Activated CD4-positive, alpha-beta memory T cell treated with anti-CD3 and anti-CD28 coated beads, Interleukin-2, amount 10 ng/mL, durations not matched to agents 7 days and 5 days (primary cell): Measurements from ENCODE around the gene CNTNAP2. TPM values are rescaled to one million over a fixed set of nuclear protein-coding genes. Genes with fewer than 3 reads are reported as not detected.

Experiments
- CTCF ChIA-PET: fragments of 350-600 bp; sonication (Branson Sonifier 250); formaldehyde crosslinking; loops from one replicate; lab custom pipeline; 2021; ENCODE audit warnings: antibody characterized with exemption, inconsistent platforms; lab: Charles Lee
- POLR2A ChIA-PET: fragments of 350-600 bp; sonication (Branson Sonifier 250); formaldehyde crosslinking; loops from one replicate; lab custom pipeline; 2021; ENCODE audit warnings: antibody characterized with exemption; lab: Charles Lee
- DNase-seq: peaks from one replicate; pipeline ENCODE4 v3.0.0-alpha.2; 2020
- H3K27ac Mint-ChIP-seq: one replicate; pipeline ENCODE4 v1.8.0; 2021; ENCODE audit warnings: mild to moderate bottlenecking, mixed read lengths
- H3K27me3 Mint-ChIP-seq: one replicate; pipeline ENCODE4 v1.8.0; 2021; ENCODE audit warnings: mixed read lengths
- H3K36me3 Mint-ChIP-seq: one replicate; pipeline ENCODE4 v1.8.0; 2021; ENCODE audit warnings: low read depth, mixed read lengths
- H3K4me1 Mint-ChIP-seq: one replicate; pipeline ENCODE4 v1.8.0; 2021; ENCODE audit warnings: mixed read lengths
- H3K4me3 Mint-ChIP-seq: one replicate; pipeline ENCODE4 v1.8.0; 2021; ENCODE audit warnings: mild to moderate bottlenecking, mixed read lengths
- H3K9me3 Mint-ChIP-seq: one replicate; pipeline ENCODE4 v1.8.0; 2021; ENCODE audit warnings: mixed read lengths
- total RNA-seq, 2 experiments: library from RNA; stranded (reverse); gene quantifications; one replicate each; pipeline ENCODE4 v1.2.3, GENCODE V29; 2021

The CNTNAP2 gene
- total RNA-seq, 2 experiments from 2014 or later = not detected

DNA sequence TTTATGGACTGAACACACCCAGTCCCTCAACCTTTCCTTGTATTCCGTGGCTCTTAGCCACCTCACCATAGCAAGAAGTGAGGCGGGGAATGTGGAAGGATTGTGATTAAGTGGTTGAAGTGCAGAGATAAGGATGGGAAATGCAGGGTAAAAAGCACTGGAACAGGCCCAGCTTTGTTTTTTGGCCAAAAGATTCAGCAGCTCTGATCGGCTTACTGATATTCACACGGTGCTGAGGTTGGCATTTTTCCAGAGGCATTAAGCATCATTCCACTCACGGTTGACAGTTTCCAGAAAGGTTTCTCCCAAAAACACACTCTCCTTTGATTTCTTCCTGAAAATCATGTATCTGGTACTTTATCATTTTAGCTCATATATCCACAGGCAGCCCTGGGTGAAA, 544.2 kb downstream of the CNTNAP2 start:
- no peaks in the 10 kb centered on the region for H3K36me3 Mint-ChIP-seq
- no peak overlapping the region for H3K4me3 Mint-ChIP-seq
- H3K27me3 Mint-ChIP-seq = no peaks in the 10 kb centered on the region
- POLR2A ChIA-PET = no interaction called here
- H3K4me1 Mint-ChIP-seq = peaks cover 3% of the 10 kb centered on the region
- no peak overlapping the region for H3K27ac Mint-ChIP-seq
- H3K9me3 Mint-ChIP-seq = peaks cover 5% of the 10 kb centered on the region
- DNase-seq = no peak
- CTCF ChIA-PET = no interaction called here

DNA sequence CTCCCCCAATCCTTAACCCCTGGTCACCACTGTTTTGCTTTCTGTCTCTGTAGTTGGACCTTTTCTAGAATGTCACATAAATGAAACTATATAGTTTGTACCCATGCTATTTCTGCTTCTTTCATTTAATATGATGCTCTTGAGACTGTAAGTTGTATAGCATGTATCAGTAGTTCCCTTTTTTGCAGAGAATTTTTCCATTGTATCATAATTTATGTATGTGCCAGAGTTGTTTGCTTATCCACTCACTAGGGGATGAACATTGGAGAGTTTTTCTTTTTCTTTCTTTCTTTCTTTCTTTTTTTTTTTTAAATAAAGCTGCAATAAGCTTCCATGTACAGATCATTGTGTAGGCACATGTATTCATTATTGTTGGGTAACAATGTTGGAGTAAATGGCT, 544.8 kb downstream of the CNTNAP2 start:
- H3K4me3 Mint-ChIP-seq = no peak overlapping the region
- no peaks in the 10 kb centered on the region for H3K27me3 Mint-ChIP-seq
- H3K9me3 Mint-ChIP-seq = peaks cover 8% of the 10 kb centered on the region
- ChIA-PET CTCF (no interaction called here), POLR2A (no interaction called here)
- H3K4me1 Mint-ChIP-seq = no peaks in the 10 kb centered on the region
- no peaks in the 10 kb centered on the region for H3K36me3 Mint-ChIP-seq
- DNase-seq = no peak
- no peak overlapping the region for H3K27ac Mint-ChIP-seq

DNA sequence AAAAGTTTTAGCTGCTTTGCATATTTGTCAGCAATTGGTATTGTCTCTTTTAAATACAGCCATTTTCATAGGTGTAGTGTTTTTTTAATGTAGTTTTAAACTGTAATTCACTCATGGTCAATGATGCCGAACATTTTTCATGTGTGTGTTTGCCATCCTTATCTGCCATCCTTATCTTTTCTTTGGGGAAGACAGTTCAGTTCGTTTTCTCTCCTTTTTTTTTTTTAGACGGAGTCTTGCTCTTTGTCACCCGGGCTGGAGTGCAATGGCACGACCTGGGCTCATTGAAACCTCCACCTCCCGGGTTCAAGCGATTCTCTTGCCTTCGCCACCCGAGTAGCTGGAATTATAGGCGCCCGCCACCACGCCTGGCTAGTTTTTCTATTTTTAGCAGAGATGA, 545.3 kb downstream of the CNTNAP2 start:
- DNase-seq = no peak
- H3K4me1 Mint-ChIP-seq = no peaks in the 10 kb centered on the region
- CTCF ChIA-PET = no interaction called here
- peaks cover 10% of the 10 kb centered on the region for H3K9me3 Mint-ChIP-seq
- no peaks in the 10 kb centered on the region for H3K27me3 Mint-ChIP-seq
- no peak overlapping the region for H3K27ac Mint-ChIP-seq
- POLR2A ChIA-PET = no interaction called here
- no peak overlapping the region for H3K4me3 Mint-ChIP-seq
- H3K36me3 Mint-ChIP-seq = no peaks in the 10 kb centered on the region

DNA sequence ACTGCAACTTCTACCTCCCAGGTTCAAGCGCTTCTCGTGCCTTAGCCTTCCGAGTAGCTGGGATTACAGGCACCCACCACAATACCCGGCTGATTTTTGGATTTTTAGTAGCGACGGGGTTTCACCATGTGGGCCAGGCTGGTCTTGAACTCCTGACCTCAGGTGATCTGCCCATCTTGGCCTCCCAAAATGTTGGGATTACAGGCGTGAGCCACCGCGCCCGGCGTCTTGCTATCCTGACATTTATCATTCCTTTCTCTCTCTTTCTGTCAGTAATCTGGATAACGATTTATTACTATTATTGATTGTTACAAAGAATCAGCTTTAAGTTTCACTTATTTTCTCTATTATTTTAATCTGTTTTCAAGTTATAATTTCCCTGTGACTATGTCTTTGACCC, 548.4 kb downstream of the CNTNAP2 start:
- ChIA-PET CTCF (no interaction called here), POLR2A (no interaction called here)
- peaks cover 10% of the 10 kb centered on the region for H3K9me3 Mint-ChIP-seq
- no peak overlapping the region for H3K27ac Mint-ChIP-seq
- no peak for DNase-seq
- H3K4me1 Mint-ChIP-seq = no peaks in the 10 kb centered on the region
- no peaks in the 10 kb centered on the region for H3K27me3 Mint-ChIP-seq
- no peak overlapping the region for H3K4me3 Mint-ChIP-seq
- H3K36me3 Mint-ChIP-seq = no peaks in the 10 kb centered on the region

DNA sequence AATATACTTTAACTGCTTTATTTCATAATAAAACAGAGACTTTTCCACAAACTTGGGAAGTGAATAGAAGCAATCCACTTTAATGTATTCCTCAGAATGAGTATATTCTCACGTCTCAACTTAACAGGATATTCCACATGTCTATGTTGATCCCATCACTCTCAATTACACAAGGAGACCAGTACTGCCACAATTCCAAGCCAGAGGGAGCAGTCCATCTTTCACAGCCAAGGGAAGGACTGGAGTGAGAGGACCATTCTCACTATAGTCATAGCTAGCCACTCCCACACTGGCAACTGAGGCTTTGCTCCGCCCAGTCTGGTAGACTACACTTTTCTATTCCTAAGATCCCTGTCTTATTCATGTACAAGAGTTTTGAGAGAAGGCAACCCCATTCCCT, 553.9 kb downstream of the CNTNAP2 start:
- Mint-ChIP-seq H3K36me3 (no peaks in the 10 kb centered on the region), H3K27ac (no peak overlapping the region), H3K9me3 (peaks cover 12% of the 10 kb centered on the region), H3K4me3 (no peak overlapping the region), H3K4me1 (no peaks in the 10 kb centered on the region), H3K27me3 (no peaks in the 10 kb centered on the region)
- no peak for DNase-seq
- ChIA-PET CTCF (no interaction called here), POLR2A (no interaction called here)

DNA sequence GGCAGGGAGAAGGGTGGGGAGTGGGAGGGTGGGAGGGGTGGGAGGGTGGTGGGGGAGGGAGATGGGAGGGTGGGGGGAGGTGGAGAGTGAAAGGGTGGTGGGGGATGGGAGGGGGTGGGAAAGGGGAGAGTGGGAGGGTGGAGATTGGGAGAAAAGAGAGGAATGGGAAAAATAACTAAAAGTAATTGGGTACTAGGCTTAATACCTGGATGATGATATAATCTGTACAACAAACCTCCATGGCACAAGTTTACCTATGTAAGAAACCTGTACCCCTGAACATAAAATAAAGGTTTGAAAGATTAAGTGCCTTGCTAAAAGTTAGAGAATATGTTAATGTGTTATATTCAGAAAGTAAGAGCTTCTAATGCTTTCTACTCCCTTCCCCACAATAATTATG, 564.9 kb downstream of the CNTNAP2 start:
- H3K9me3 Mint-ChIP-seq = peaks cover 8% of the 10 kb centered on the region
- no peaks in the 10 kb centered on the region for H3K4me1 Mint-ChIP-seq
- H3K27ac Mint-ChIP-seq = no peak overlapping the region
- H3K27me3 Mint-ChIP-seq = no peaks in the 10 kb centered on the region
- no peak for DNase-seq
- H3K4me3 Mint-ChIP-seq = no peak overlapping the region
- ChIA-PET POLR2A (no interaction called here), CTCF (no interaction called here)
- H3K36me3 Mint-ChIP-seq = no peaks in the 10 kb centered on the region

DNA sequence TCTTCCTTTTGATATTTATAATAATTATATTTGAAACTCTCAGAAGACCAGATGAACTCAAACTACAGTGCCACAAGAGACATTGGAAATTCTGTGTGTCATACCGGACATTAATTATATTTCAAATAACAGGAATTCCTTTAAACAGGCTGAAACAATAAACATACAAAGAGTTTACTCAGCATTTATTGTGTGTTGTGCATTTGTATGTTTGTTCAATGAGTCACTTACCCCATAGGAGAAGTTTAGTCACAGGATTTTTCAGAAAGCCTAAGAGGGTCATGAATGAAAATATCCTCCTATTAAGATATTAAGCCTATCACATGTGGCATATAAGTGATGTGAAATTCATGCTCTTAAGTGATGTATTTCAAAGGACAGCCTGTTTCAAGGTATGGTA, 566.8 kb downstream of the CNTNAP2 start:
- Mint-ChIP-seq H3K27ac (no peak overlapping the region), H3K4me3 (no peak overlapping the region), H3K4me1 (no peaks in the 10 kb centered on the region), H3K9me3 (peaks cover 8% of the 10 kb centered on the region), H3K36me3 (no peaks in the 10 kb centered on the region), H3K27me3 (no peaks in the 10 kb centered on the region)
- no peak for DNase-seq
- ChIA-PET POLR2A (no interaction called here), CTCF (no interaction called here)

DNA sequence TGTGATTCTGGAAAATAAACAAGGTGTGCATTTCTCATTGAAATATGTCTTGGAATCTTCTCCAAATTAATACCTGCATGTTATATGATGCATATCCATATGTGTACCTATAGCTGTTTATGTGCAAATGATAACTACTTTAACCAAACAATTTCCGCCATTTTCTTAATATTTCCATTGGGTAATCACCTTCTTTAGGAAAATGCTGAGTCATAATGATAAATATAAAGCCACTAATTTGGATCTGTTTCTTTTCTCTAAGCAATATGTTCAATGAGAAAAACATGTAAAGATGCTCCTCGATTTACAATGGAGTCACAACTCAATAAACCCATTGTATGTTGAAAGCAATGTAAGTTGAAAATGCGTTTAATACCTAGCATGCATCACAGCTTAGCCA, 574.4 kb downstream of the CNTNAP2 start:
- H3K27me3 Mint-ChIP-seq = no peaks in the 10 kb centered on the region
- no peaks in the 10 kb centered on the region for H3K4me1 Mint-ChIP-seq
- H3K9me3 Mint-ChIP-seq = no peaks in the 10 kb centered on the region
- no peak overlapping the region for H3K27ac Mint-ChIP-seq
- CTCF ChIA-PET = no interaction called here
- H3K4me3 Mint-ChIP-seq = no peak overlapping the region
- no peak for DNase-seq
- H3K36me3 Mint-ChIP-seq = no peaks in the 10 kb centered on the region
- POLR2A ChIA-PET = no interaction called here

DNA sequence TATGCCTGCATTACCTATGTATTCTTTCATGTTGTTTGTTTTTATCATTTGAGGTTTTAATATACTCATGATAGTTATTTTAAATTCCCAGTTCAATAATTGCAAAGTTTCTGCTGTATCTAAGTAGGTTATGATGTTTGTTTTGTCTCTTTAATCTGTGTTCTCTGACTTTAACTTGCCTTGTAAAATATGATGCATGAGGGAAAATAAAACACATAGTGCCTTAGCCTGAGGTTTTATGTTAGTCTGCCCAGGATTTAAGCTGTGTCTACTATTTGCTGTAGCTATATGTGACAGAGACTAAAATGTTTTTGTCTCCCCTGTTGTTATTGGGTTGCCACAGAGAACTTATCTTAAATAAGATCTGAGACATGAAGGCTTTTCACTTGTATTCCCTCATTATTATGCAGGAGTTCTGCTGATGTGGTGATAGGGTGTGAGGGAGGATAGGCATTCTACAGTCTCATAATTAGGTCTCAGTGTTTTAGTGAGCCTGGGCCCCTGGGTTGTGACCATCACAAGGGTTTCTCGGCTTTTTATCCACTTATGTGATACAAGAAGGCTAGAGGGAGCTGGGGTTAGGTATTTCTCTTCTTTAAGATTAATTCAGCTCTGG, 582.5 kb downstream of the CNTNAP2 start:
- H3K4me3 Mint-ChIP-seq = no peak overlapping the region
- CTCF ChIA-PET = no interaction called here
- no peaks in the 10 kb centered on the region for H3K4me1 Mint-ChIP-seq
- H3K9me3 Mint-ChIP-seq = peaks cover 3% of the 10 kb centered on the region
- DNase-seq = no peak
- no peaks in the 10 kb centered on the region for H3K27me3 Mint-ChIP-seq
- POLR2A ChIA-PET = no interaction called here
- no peaks in the 10 kb centered on the region for H3K36me3 Mint-ChIP-seq
- H3K27ac Mint-ChIP-seq = no peak overlapping the region

DNA sequence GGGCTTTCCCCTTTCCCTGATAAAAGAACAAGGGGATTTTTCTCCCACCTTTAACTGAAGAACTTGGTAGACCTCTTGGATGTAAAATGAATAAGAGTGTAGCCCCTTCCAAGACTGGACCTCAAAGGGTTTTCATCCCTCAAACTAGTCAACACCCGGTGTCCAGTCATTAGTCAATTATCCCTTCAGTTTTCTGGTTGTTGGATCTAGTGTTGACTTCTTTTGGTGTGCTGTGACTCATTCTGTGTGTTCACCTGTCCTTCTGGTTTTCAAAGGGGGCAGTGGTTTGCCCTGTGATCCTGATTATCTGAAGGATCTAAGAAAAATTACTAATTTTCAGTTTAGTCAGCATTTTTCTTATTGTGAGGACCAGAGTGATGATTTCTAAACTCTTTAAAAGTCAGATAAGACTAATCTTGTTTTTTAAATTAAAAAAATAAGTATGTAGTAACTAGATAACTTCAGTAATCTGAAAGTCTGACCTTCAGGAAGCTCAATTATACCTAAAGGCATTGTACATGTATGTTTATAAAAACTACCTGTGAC, 583.5 kb downstream of the CNTNAP2 start:
- H3K9me3 Mint-ChIP-seq = peaks cover 5% of the 10 kb centered on the region
- no peaks in the 10 kb centered on the region for H3K27me3 Mint-ChIP-seq
- no peaks in the 10 kb centered on the region for H3K36me3 Mint-ChIP-seq
- no peak for DNase-seq
- CTCF ChIA-PET = no interaction called here
- H3K4me1 Mint-ChIP-seq = no peaks in the 10 kb centered on the region
- H3K4me3 Mint-ChIP-seq = no peak overlapping the region
- no peak overlapping the region for H3K27ac Mint-ChIP-seq
- POLR2A ChIA-PET = no interaction called here

DNA sequence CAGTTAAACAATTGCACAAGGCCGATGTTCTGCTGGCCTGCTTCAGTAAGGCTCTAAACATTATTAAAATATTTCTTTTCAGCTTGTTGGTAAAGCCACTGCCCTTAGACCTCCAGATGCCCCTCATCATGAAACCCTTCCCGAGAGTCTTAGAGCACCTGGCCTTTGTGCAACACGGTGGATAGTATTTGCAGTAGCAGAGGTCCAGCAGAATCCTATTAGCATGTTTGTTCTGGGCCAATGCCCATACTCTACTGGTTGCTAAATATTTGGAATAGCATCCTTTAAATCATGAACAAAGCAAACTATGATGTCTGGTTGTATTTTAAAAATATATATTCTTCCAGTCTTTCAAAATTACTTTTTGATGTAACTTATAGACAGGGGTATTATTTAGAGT, 584.6 kb downstream of the CNTNAP2 start:
- ChIA-PET POLR2A (no interaction called here), CTCF (no interaction called here)
- Mint-ChIP-seq H3K4me1 (no peaks in the 10 kb centered on the region), H3K27me3 (no peaks in the 10 kb centered on the region), H3K9me3 (peaks cover 12% of the 10 kb centered on the region), H3K4me3 (no peak overlapping the region), H3K27ac (no peak overlapping the region), H3K36me3 (no peaks in the 10 kb centered on the region)
- DNase-seq = no peak

DNA sequence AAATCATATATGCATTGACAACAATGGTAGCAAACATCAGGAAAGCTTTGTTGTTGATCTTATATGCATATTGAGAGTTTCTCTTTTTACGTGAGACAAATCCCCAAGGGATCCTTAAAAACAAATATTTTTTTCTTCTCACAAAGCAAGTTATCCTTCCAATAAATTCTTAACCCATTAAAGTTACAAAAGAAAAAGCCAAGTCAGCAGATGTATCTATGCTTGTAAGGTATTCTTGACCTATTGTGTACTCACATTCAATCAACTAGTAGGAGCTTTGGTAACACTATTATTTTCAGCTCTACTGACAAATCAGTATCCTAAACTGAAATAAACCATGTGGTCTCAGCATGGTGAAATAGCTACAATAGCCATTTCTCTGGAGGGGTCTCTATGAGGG, 586.3 kb downstream of the CNTNAP2 start:
- ChIA-PET CTCF (no interaction called here), POLR2A (no interaction called here)
- H3K4me1 Mint-ChIP-seq = no peaks in the 10 kb centered on the region
- no peaks in the 10 kb centered on the region for H3K27me3 Mint-ChIP-seq
- H3K27ac Mint-ChIP-seq = no peak overlapping the region
- H3K4me3 Mint-ChIP-seq = no peak overlapping the region
- H3K36me3 Mint-ChIP-seq = no peaks in the 10 kb centered on the region
- DNase-seq = no peak
- peaks cover 12% of the 10 kb centered on the region for H3K9me3 Mint-ChIP-seq

DNA sequence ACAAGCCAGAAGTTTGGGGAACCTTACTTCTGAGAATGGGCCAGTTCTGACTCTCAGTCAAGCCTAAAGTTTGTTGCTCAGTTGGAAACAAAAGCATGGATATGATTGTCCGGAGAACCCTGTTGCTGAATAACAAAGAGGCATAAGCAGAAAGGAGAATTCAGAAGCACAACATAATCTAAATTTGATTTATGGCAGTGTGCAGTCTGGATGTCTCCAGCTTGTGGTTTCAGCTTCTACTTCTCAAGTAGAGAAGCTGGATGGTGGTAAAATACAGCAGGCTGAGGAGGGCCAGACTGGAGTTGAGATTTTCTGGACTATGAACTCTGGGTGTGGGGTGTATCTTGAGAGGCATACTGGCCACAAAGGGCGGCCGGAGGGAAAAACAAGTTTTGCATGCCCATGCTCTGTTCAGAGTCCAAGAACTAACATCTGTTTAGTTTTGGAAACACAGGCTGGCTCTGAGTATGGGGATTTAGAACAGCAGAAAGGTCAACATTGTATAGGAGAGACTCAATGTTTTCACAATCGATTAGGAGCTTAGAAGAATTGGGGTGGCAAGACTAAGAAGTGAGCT, 592.9 kb downstream of the CNTNAP2 start:
- H3K9me3 Mint-ChIP-seq = peaks cover 13% of the 10 kb centered on the region
- no peaks in the 10 kb centered on the region for H3K36me3 Mint-ChIP-seq
- no peak for DNase-seq
- H3K4me1 Mint-ChIP-seq = no peaks in the 10 kb centered on the region
- ChIA-PET POLR2A (no interaction called here), CTCF (no interaction called here)
- H3K27me3 Mint-ChIP-seq = no peaks in the 10 kb centered on the region
- H3K4me3 Mint-ChIP-seq = no peak overlapping the region
- H3K27ac Mint-ChIP-seq = no peak overlapping the region

DNA sequence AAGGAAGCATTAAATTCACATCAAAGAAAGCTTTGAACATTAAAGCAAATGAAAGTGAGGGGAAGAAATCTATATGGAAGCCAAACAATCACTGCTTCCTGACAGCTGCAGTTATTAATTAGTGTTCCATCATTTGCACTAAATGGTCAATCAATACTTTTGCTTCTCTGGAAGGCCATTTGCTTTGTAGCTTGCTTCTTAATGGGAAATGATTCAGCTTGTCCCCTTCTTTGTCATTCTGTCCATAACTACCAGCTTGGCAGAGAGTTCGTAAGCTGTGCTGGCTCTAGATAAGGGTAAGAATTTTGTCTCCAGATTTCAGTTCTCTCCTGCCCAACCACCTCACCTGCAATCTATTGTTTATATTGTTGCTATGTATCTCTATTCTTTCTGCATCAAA, 596.6 kb downstream of the CNTNAP2 start:
- ChIA-PET POLR2A (no interaction called here), CTCF (no interaction called here)
- no peaks in the 10 kb centered on the region for H3K27me3 Mint-ChIP-seq
- H3K9me3 Mint-ChIP-seq = peaks cover 5% of the 10 kb centered on the region
- no peaks in the 10 kb centered on the region for H3K4me1 Mint-ChIP-seq
- no peak overlapping the region for H3K4me3 Mint-ChIP-seq
- no peak overlapping the region for H3K27ac Mint-ChIP-seq
- H3K36me3 Mint-ChIP-seq = no peaks in the 10 kb centered on the region
- no peak for DNase-seq
